PC-9 (cell line): ENCODE measurements around the gene SOX5.

ENCODE experiments used
- EZH2 ChIP-seq: fragments of 200-600 bp; sonication (generic); IDR thresholded peaks from 2 replicates; pipeline ENCODE4 v1.8.0; 2017; ENCODE audit warnings: antibody characterized with exemption, low read depth
- TF ChIP-seq, protein P1 (sequence below): fragments of 200-600 bp; sonication (generic); conservative IDR thresholded peaks from 2 replicates; pipeline ENCODE4 v1.6.1; 2017; ENCODE audit warnings: mixed run types, antibody characterized with exemption, mild to moderate bottlenecking, moderate library complexity

DNA sequence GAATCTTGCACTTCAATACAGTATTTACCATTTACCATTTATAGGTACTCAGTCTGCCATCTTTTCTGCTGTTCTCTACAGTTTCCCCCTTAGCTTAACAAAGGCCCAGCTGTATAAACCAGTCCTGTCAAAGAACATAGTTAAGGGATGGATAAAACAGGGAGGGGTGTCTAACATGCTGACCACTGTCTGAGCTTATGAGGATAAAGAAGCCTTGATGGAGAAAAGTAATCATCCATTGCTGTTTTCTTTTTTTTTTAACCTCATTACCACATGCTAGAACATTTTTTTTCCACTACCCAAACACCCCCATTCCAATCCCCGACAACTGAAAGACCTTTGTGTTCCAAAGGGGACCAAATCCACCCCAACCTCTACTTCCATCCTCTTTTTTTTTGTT, 39.9 kb downstream of the SOX5 start:
- TF ChIP-seq EZH2, result no peak
- TF ChIP-seq, protein P1, sequence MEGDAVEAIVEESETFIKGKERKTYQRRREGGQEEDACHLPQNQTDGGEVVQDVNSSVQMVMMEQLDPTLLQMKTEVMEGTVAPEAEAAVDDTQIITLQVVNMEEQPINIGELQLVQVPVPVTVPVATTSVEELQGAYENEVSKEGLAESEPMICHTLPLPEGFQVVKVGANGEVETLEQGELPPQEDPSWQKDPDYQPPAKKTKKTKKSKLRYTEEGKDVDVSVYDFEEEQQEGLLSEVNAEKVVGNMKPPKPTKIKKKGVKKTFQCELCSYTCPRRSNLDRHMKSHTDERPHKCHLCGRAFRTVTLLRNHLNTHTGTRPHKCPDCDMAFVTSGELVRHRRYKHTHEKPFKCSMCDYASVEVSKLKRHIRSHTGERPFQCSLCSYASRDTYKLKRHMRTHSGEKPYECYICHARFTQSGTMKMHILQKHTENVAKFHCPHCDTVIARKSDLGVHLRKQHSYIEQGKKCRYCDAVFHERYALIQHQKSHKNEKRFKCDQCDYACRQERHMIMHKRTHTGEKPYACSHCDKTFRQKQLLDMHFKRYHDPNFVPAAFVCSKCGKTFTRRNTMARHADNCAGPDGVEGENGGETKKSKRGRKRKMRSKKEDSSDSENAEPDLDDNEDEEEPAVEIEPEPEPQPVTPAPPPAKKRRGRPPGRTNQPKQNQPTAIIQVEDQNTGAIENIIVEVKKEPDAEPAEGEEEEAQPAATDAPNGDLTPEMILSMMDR, result no peak
